ENCODE measurements around the gene ARV1.
A peak's percentile ranks its signal among the peaks of the same experiment; 100 is the strongest.

Gene ARV1

GRCh38 chr1:230978491-230979388 lies at the start of gene ARV1, which contains the start of gene TTC13:
Gene ARV1 (plus strand): TSS chr1:230979094. CDS start chr1:230979106, 12 bp downstream.
Gene TTC13 (minus strand): TSS chr1:230978861. CDS start chr1:230978830, 31 bp downstream.
- TF ChIP-seq TSHZ2 (CRISPR knock-in tag; IDR thresholded peaks at IDR 0.05) (no peak), TCF4 (CRISPR knock-in tag; IDR thresholded peaks at IDR 0.05; ENCODE audit: borderline replicate concordance) (no peak), TOX (CRISPR knock-in tag; IDR thresholded peaks at IDR 0.05; ENCODE audit: borderline replicate concordance) (no peak), ZNF70 (CRISPR knock-in tag; IDR thresholded peaks at IDR 0.05) (no peak), ZNF565 (CRISPR knock-in tag; conservative IDR thresholded peaks at IDR 0.05; ENCODE audit: low read depth) (no peak), SNAI2 (CRISPR knock-in tag; IDR thresholded peaks at IDR 0.05) (no peak), CREB5 (CRISPR knock-in tag; IDR thresholded peaks at IDR 0.05; ENCODE audit: low read depth) (no peak), ZC3H10 (CRISPR knock-in tag; IDR thresholded peaks at IDR 0.05) (no peak), GLIS3 (CRISPR knock-in tag; IDR thresholded peaks at IDR 0.05) (no peak), CSRNP3 (CRISPR knock-in tag; IDR thresholded peaks at IDR 0.05) (no peak), PPARA (CRISPR knock-in tag; IDR thresholded peaks at IDR 0.05; ENCODE audit: borderline replicate concordance) (no peak)
- peak; percentile 99 for ATAC-seq

- no peak for TF ChIP-seq OSR1 (CRISPR knock-in tag; IDR thresholded peaks at IDR 0.05)
- no peak for TF ChIP-seq BACH2 (CRISPR knock-in tag; IDR thresholded peaks at IDR 0.05; ENCODE audit: borderline replicate concordance)
- no peak for TF ChIP-seq ARNTL (CRISPR knock-in tag; IDR thresholded peaks at IDR 0.05; ENCODE audit: borderline replicate concordance, low read depth)
- no peak for TF ChIP-seq CREB5 (CRISPR knock-in tag; IDR thresholded peaks at IDR 0.05; ENCODE audit: low read depth)
- no peak for TF ChIP-seq RARB (CRISPR knock-in tag; IDR thresholded peaks at IDR 0.05)
- no peak for ATAC-seq
Measured at GRCh38 chr1:230930986-230931385, 47.9 kb upstream of the ARV1 start.

- TF ChIP-seq ZFP3 (CRISPR knock-in tag; IDR thresholded peaks at IDR 0.05) (no peak), TCF4 (CRISPR knock-in tag; IDR thresholded peaks at IDR 0.05; ENCODE audit: borderline replicate concordance) (no peak), OSR1 (CRISPR knock-in tag; IDR thresholded peaks at IDR 0.05) (no peak), PPARA (CRISPR knock-in tag; IDR thresholded peaks at IDR 0.05; ENCODE audit: borderline replicate concordance) (no peak), CREB5 (CRISPR knock-in tag; IDR thresholded peaks at IDR 0.05; ENCODE audit: low read depth) (no peak), ZFP30 (CRISPR knock-in tag; IDR thresholded peaks at IDR 0.05) (no peak), SNAI2 (CRISPR knock-in tag; IDR thresholded peaks at IDR 0.05) (no peak), ESRRG (CRISPR knock-in tag; IDR thresholded peaks at IDR 0.05) (no peak), CSDC2 (CRISPR knock-in tag; IDR thresholded peaks at IDR 0.05) (no peak), CSRNP3 (CRISPR knock-in tag; IDR thresholded peaks at IDR 0.05) (no peak)
- ATAC-seq, result no peak
Measured at GRCh38 chr1:230935852-230936251, 43.0 kb upstream of the ARV1 start.
